Measurements from ENCODE around the gene SLC35F3. TPM values are rescaled to one million over a fixed set of nuclear protein-coding genes. Genes with fewer than 3 reads are reported as not detected.

Gene SLC35F3
- polyA plus RNA-seq, 1 donor (not counting 4 experiments of a cell fraction or from before 2014, with no cell fraction given), result 13.8 TPM

GRCh38 chr1:234039603-234040002 is 135.1 kb downstream of the SLC35F3 start:
- Histone ChIP-seq H3K27me3 (ENCODE audit: control insufficient read depth, extremely low read depth, insufficient read depth, low read length) (no peaks in the 10 kb centered on the region), H3K9ac (ENCODE audit: control insufficient read depth, extremely low read depth, insufficient read depth, low read length) (no peak overlapping the region), H3K79me2 (ENCODE audit: control insufficient read depth, insufficient read depth, low read length) (peaks cover 8% of the 10 kb centered on the region), H3K4me1 (ENCODE audit: control insufficient read depth, extremely low read depth, insufficient read depth, low read length) (peaks cover 16% of the 10 kb centered on the region), H3K4me3 (ENCODE audit: control insufficient read depth in 2 of 3, extremely low read depth in 1 of 3, insufficient read depth in 2 of 3, low read depth in 1 of 3, low read length in 3 of 3) (no peak overlapping the region), H3K9me1 (ENCODE audit: control insufficient read depth, extremely low read depth, insufficient read depth, low read length) (no peaks in the 10 kb centered on the region), H3K27ac (ENCODE audit: control insufficient read depth, insufficient read depth, low read length) (no peak overlapping the region), H4K20me1 (ENCODE audit: control insufficient read depth, extremely low read depth, insufficient read depth, low read length) (no peaks in the 10 kb centered on the region), H2AFZ (ENCODE audit: control insufficient read depth, low read length) (no peak overlapping the region), H3K9me3 (ENCODE audit: control insufficient read depth, low read depth, low read length) (no peaks in the 10 kb centered on the region), H3K36me3 (ENCODE audit: control insufficient read depth in 2 of 2, extremely low read depth in 1 of 2, insufficient read depth in 2 of 2, low read length in 2 of 2) (no peaks in the 10 kb centered on the region), H3K4me2 (ENCODE audit: control insufficient read depth, extremely low read depth, insufficient read depth, low read depth, low read length) (no peak overlapping the region)
- dilution Hi-C loops (cut with MboI; ENCODE audit: extremely low pct_ligation_motif_present, low sequenced_read_pairs), result no loop called here
- DNase-seq (ENCODE audit: low read depth, low spot score), result no peak
- TF ChIP-seq CTCF (optimal IDR thresholded peaks at IDR 0.05 in 1 of 3, IDR thresholded peaks at IDR 0.05 in 1 of 3, conservative IDR thresholded peaks at IDR 0.05 in 1 of 3; ENCODE audit: extremely low read depth in 1 of 3, insufficient read depth in 2 of 3, low read length in 3 of 3) (no peak), EZH2 (IDR thresholded peaks at IDR 0.05; ENCODE audit: low read length) (no peak)
- FAIRE-seq, result no peak

- peak overlapping the region; percentile 63 for H3K27ac ChIP-seq (ENCODE audit: control insufficient read depth, insufficient read depth, low read length)
- peak overlapping the region; percentile 69 for H3K4me2 ChIP-seq (ENCODE audit: control insufficient read depth, extremely low read depth, insufficient read depth, low read depth, low read length)
- H3K9ac ChIP-seq (ENCODE audit: control insufficient read depth, extremely low read depth, insufficient read depth, low read length), result no peak overlapping the region
- H3K27me3 ChIP-seq (ENCODE audit: control insufficient read depth, extremely low read depth, insufficient read depth, low read length), result no peaks in the 10 kb centered on the region
- no peak for TF ChIP-seq EZH2 (IDR thresholded peaks at IDR 0.05; ENCODE audit: low read length)
- no peak for TF ChIP-seq CTCF (optimal IDR thresholded peaks at IDR 0.05 in 1 of 3, IDR thresholded peaks at IDR 0.05 in 1 of 3, conservative IDR thresholded peaks at IDR 0.05 in 1 of 3; ENCODE audit: extremely low read depth in 1 of 3, insufficient read depth in 2 of 3, low read length in 3 of 3)
- no peaks in the 10 kb centered on the region for H4K20me1 ChIP-seq (ENCODE audit: control insufficient read depth, extremely low read depth, insufficient read depth, low read length)
- DNase-seq (ENCODE audit: low read depth, low spot score), result peak; percentile 60
- H3K9me1 ChIP-seq (ENCODE audit: control insufficient read depth, extremely low read depth, insufficient read depth, low read length), result no peaks in the 10 kb centered on the region
- peak; percentile 98 for FAIRE-seq
- peak overlapping the region; percentile 60 for H2AFZ ChIP-seq (ENCODE audit: control insufficient read depth, low read length)
- no peaks in the 10 kb centered on the region for H3K9me3 ChIP-seq (ENCODE audit: control insufficient read depth, low read depth, low read length)
- dilution Hi-C loops (cut with MboI; ENCODE audit: extremely low pct_ligation_motif_present, low sequenced_read_pairs), result no loop called here
- no peaks in the 10 kb centered on the region for H3K36me3 ChIP-seq (ENCODE audit: control insufficient read depth in 2 of 2, extremely low read depth in 1 of 2, insufficient read depth in 2 of 2, low read length in 2 of 2)
- H3K4me3 ChIP-seq (ENCODE audit: control insufficient read depth in 2 of 3, extremely low read depth in 1 of 3, insufficient read depth in 2 of 3, low read depth in 1 of 3, low read length in 3 of 3), result peak overlapping the region in 1 of 3 experiments; percentile 17
- H3K4me1 ChIP-seq (ENCODE audit: control insufficient read depth, extremely low read depth, insufficient read depth, low read length), result peaks cover 16% of the 10 kb centered on the region
- H3K79me2 ChIP-seq (ENCODE audit: control insufficient read depth, insufficient read depth, low read length), result peaks cover 10% of the 10 kb centered on the region
Measured at GRCh38 chr1:234040446-234041317, 136.2 kb downstream of the SLC35F3 start.
